HepG2 (cell line): ENCODE data around the gene CTDNEP1. TPM values are rescaled to one million over a fixed set of nuclear protein-coding genes. Genes with fewer than 3 reads are reported as not detected.

ENCODE experiments used
- ARNT2 ChIP-seq: sonication (generic); formaldehyde crosslinking; IDR thresholded peaks from 2 replicates; pipeline ENCODE4 v1.8.0; 2022; ENCODE audit warnings: mild to moderate bottlenecking, low read depth, missing genetic modification reagents, moderate library complexity
- BRD4 ChIP-seq: sonication (generic); formaldehyde crosslinking; IDR thresholded peaks from 2 replicates; pipeline ENCODE4 v1.4.0; 2020; ENCODE audit warnings: missing genetic modification reagents
- DDIT3 ChIP-seq: sonication (generic); formaldehyde crosslinking; IDR thresholded peaks from 2 replicates; pipeline ENCODE4 v1.4.0; 2020; ENCODE audit warnings: mild to moderate bottlenecking, missing genetic modification reagents
- FOXO1 ChIP-seq: sonication (generic); formaldehyde crosslinking; IDR thresholded peaks from 2 replicates; pipeline ENCODE4 v1.4.0; 2020; ENCODE audit warnings: missing genetic modification reagents
- MYC ChIP-seq: sonication (generic); formaldehyde crosslinking; IDR thresholded peaks from 2 replicates; pipeline ENCODE4 v1.9.0; 2021; ENCODE audit warnings: missing genetic modification reagents, borderline replicate concordance
- NR2F6 ChIP-seq, 2 experiments: IDR thresholded peaks; 2 replicates each; pipeline ENCODE4 v1.6.1; 2016; ENCODE audit warnings: antibody characterized with exemption in 1 of 2, mild to moderate bottlenecking in 1 of 2
- SMAD9 ChIP-seq: sonication (generic); formaldehyde crosslinking; IDR thresholded peaks from 2 replicates; pipeline ENCODE4 v1.5.1; 2020; ENCODE audit warnings: mild to moderate bottlenecking, missing genetic modification reagents
- TEAD2 ChIP-seq: sonication (generic); formaldehyde crosslinking; IDR thresholded peaks from 2 replicates; pipeline ENCODE4 v1.9.0; 2021; ENCODE audit warnings: missing genetic modification reagents
- ZBTB39 ChIP-seq: sonication (generic); formaldehyde crosslinking; IDR thresholded peaks from 2 replicates; pipeline ENCODE4 v1.5.0; 2020; ENCODE audit warnings: missing genetic modification reagents
- ZNF687 ChIP-seq: sonication (generic); formaldehyde crosslinking; IDR thresholded peaks from 2 replicates; pipeline ENCODE4 v1.5.1; 2020; ENCODE audit warnings: mild to moderate bottlenecking, missing genetic modification reagents, moderate library complexity
- ZNF883 ChIP-seq: sonication (generic); formaldehyde crosslinking; IDR thresholded peaks from 2 replicates; pipeline ENCODE4 v1.5.1; 2020; ENCODE audit warnings: mild to moderate bottlenecking, missing genetic modification reagents; ENCODE audit errors: not compliant biosample characterization
- polyA plus RNA-seq, 8 experiments: library from polyadenylated mRNA; depleted of rRNA in 3 of 8; stranded (reverse) in 7 of 8; unstranded in 1 of 8; fragments of >200 nt; fragmentation: Illumina TruSeq in 4 of 8; extraction: Trizol in 4 of 8; gene quantifications; 2 replicates each; pipeline versions ENCODE4 v1.2.1 to v1.2.3, GENCODE V29; 2011 to 2016; ENCODE audit warnings: low read depth in 4 of 8, missing spikeins in 1 of 8, mixed read lengths in 1 of 8; ENCODE audit not compliant: insufficient read depth in 1 of 8
- total RNA-seq, 5 experiments: library from RNA; depleted of rRNA; stranded (reverse); fragments of >200 nt; fragmentation: Illumina TruSeq; extraction: Trizol; gene quantifications; 2 replicates each; pipeline ENCODE4 v1.2.3, GENCODE V29; 2016; ENCODE audit warnings: low read depth in 1 of 5
- TF ChIP-seq, protein P1 (sequence below): sonication (generic); formaldehyde crosslinking; IDR thresholded peaks from 2 replicates; pipeline ENCODE4 v1.4.0; 2020; ENCODE audit warnings: missing genetic modification reagents, borderline replicate concordance
- TF ChIP-seq, protein P2 (sequence below): sonication (generic); formaldehyde crosslinking; IDR thresholded peaks from 2 replicates; pipeline ENCODE4 v1.4.0; 2020; ENCODE audit warnings: missing genetic modification reagents
- TF ChIP-seq, protein P3 (sequence below): sonication (generic); formaldehyde crosslinking; IDR thresholded peaks from 2 replicates; pipeline ENCODE4 v1.8.1; 2023; ENCODE audit warnings: mild to moderate bottlenecking, missing genetic modification reagents, borderline replicate concordance

Gene CTDNEP1
- total and polyA plus RNA-seq, 2 of the 13 experiments (the other 11 are each of a cell fraction or from before 2014, with no cell fraction given) = 19.8 to 118 TPM

GRCh38 chr17:7280519-7281073 lies 29.1 kb upstream of the CTDNEP1 start (continued):
- TF ChIP-seq ZNF687 (CRISPR knock-in tag) = peak; percentile 90
- TF ChIP-seq NR2F6 (IDR thresholded peaks at IDR 0.05) = no peak
- peak; percentile 49; the same call in 1 of the 2 replicates for TF ChIP-seq NR2F6 (CRISPR knock-in tag; IDR thresholded peaks at IDR 0.05)
- TF ChIP-seq MYC (CRISPR knock-in tag) = peak; percentile 70
- no peak for TF ChIP-seq DDIT3 (CRISPR knock-in tag)
- TF ChIP-seq ARNT2 (CRISPR knock-in tag) = peak; percentile 81
- TF ChIP-seq, protein P1, sequence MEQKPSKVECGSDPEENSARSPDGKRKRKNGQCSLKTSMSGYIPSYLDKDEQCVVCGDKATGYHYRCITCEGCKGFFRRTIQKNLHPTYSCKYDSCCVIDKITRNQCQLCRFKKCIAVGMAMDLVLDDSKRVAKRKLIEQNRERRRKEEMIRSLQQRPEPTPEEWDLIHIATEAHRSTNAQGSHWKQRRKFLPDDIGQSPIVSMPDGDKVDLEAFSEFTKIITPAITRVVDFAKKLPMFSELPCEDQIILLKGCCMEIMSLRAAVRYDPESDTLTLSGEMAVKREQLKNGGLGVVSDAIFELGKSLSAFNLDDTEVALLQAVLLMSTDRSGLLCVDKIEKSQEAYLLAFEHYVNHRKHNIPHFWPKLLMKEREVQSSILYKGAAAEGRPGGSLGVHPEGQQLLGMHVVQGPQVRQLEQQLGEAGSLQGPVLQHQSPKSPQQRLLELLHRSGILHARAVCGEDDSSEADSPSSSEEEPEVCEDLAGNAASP (CRISPR knock-in tag) = peak; percentile 48; the same call in 1 of the 2 replicates
- TF ChIP-seq ZBTB39 = 0 out of 2 replicates have a peak, but pooled peaks have one; percentile 51
- TF ChIP-seq ZNF883 (CRISPR knock-in tag) = peak; percentile 49
- no peak for TF ChIP-seq BRD4 (CRISPR knock-in tag)
- TF ChIP-seq, protein P2, sequence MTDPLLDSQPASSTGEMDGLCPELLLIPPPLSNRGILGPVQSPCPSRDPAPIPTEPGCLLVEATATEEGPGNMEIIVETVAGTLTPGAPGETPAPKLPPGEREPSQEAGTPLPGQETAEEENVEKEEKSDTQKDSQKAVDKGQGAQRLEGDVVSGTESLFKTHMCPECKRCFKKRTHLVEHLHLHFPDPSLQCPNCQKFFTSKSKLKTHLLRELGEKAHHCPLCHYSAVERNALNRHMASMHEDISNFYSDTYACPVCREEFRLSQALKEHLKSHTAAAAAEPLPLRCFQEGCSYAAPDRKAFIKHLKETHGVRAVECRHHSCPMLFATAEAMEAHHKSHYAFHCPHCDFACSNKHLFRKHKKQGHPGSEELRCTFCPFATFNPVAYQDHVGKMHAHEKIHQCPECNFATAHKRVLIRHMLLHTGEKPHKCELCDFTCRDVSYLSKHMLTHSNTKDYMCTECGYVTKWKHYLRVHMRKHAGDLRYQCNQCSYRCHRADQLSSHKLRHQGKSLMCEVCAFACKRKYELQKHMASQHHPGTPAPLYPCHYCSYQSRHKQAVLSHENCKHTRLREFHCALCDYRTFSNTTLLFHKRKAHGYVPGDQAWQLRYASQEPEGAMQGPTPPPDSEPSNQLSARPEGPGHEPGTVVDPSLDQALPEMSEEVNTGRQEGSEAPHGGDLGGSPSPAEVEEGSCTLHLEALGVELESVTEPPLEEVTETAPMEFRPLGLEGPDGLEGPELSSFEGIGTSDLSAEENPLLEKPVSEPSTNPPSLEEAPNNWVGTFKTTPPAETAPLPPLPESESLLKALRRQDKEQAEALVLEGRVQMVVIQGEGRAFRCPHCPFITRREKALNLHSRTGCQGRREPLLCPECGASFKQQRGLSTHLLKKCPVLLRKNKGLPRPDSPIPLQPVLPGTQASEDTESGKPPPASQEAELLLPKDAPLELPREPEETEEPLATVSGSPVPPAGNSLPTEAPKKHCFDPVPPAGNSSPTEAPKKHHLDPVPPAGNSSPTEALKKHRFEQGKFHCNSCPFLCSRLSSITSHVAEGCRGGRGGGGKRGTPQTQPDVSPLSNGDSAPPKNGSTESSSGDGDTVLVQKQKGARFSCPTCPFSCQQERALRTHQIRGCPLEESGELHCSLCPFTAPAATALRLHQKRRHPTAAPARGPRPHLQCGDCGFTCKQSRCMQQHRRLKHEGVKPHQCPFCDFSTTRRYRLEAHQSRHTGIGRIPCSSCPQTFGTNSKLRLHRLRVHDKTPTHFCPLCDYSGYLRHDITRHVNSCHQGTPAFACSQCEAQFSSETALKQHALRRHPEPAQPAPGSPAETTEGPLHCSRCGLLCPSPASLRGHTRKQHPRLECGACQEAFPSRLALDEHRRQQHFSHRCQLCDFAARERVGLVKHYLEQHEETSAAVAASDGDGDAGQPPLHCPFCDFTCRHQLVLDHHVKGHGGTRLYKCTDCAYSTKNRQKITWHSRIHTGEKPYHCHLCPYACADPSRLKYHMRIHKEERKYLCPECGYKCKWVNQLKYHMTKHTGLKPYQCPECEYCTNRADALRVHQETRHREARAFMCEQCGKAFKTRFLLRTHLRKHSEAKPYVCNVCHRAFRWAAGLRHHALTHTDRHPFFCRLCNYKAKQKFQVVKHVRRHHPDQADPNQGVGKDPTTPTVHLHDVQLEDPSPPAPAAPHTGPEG (CRISPR knock-in tag) = no peak
- 0 out of 2 replicates have a peak, but pooled peaks have one; percentile 15 for TF ChIP-seq TEAD2 (CRISPR knock-in tag)
- TF ChIP-seq SMAD9 (CRISPR knock-in tag) = 0 out of 2 replicates have a peak, but pooled peaks have one; percentile 45
- TF ChIP-seq, protein P3, sequence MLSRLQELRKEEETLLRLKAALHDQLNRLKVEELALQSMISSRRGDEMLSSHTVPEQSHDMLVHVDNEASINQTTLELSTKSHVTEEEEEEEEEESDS (CRISPR knock-in tag) = 0 out of 2 replicates have a peak, but pooled peaks have one; percentile 49
- peak; percentile 34; the same call in 1 of the 2 replicates for TF ChIP-seq FOXO1 (CRISPR knock-in tag)
